22Rv1 (cell line): ENCODE data around the gene NDOR1.

ENCODE experiments used
- H3K27ac ChIP-seq: fragments of 450-650 bp; 2 replicates; pipeline ENCODE4 v1.5.1; 2017
- CTCF ChIP-seq: fragments of 450-650 bp; IDR thresholded peaks from 2 replicates; pipeline ENCODE4 v1.5.1; 2017; ENCODE audit warnings: mild to moderate bottlenecking
- ZFX ChIP-seq: fragments of 450-650 bp; IDR thresholded peaks from 2 replicates; pipeline ENCODE4 v1.6.1; 2017; ENCODE audit warnings: antibody characterized with exemption, borderline replicate concordance

Gene NDOR1

DNA sequence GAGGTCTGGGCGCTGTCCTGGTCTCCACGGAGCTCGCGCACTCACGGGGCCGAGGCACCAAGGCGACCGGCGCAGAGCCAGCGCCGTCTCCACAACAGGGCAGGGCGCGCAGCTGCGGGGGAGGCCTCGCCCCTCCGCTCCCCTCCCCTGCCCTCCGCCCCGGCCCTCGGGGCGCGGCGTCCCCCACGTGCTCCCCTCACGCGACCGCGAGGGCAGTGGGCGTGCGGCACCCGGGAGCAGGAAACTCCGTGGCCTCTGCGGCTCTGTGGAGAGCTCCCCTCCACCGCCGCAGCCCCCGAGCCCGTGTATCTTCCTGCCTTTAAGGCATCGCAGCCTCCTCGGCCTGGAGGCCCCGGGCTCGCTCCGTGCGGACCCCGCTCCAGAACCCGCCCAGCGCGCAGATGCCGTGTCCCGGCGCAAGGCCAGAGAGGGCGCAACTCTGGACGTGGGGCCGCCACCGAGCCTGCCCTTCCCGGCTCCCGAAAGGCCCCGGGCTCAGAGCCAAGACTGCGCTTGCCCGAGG is 34.9 kb downstream of the NDOR1 start:
- TF ChIP-seq ZFX: no peak
- no peak; the same call in 1 of the 2 replicates for TF ChIP-seq CTCF
- H3K27ac ChIP-seq: peak overlapping the region; percentile 97

DNA sequence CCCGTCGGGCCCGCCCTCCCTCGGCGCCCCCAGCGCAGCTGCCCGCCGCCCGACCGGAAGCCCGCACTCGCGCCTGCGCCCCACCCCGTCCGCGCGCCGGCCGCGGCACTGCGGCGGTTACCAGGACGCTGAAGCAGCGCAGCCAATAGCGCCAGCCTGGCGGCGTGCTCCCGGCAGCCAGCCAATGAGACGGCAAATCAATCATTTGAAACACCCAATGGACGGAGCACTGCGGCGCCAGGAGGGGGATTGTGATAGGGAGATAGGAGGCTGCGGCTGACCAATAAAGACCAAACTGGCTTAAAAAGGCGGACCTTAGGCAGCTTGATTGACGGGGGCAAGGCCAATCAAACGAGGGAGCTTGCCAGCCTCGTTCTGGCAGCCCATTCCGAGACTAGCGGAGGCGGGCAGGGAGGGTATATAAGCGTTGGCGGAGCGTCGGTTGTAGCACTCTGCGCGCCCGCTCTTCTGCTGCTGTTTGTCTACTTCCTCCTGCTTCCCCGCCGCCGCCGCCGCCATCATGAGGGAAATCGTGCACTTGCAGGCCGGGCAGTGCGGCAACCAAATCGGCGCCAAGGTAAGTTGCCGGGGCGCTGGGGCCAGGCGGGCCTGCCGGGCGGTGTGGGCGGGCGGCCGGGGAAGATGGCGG is 35.5 kb downstream of the NDOR1 start, which contains the start of gene TUBB4B:
TUBB4B (plus strand) TSS at position 447 of the 649 bp plus-strand sequence; CDS start at position 521, 74 bp downstream.
- peak within 1 kb of the TSS; percentile 97 for H3K27ac ChIP-seq
- TF ChIP-seq ZFX (no peak), CTCF (no peak)

GRCh38 chr9:137241490-137242268 is 36.2 kb downstream of the NDOR1 start:
- H3K27ac ChIP-seq: peak overlapping the region; percentile 97

DNA sequence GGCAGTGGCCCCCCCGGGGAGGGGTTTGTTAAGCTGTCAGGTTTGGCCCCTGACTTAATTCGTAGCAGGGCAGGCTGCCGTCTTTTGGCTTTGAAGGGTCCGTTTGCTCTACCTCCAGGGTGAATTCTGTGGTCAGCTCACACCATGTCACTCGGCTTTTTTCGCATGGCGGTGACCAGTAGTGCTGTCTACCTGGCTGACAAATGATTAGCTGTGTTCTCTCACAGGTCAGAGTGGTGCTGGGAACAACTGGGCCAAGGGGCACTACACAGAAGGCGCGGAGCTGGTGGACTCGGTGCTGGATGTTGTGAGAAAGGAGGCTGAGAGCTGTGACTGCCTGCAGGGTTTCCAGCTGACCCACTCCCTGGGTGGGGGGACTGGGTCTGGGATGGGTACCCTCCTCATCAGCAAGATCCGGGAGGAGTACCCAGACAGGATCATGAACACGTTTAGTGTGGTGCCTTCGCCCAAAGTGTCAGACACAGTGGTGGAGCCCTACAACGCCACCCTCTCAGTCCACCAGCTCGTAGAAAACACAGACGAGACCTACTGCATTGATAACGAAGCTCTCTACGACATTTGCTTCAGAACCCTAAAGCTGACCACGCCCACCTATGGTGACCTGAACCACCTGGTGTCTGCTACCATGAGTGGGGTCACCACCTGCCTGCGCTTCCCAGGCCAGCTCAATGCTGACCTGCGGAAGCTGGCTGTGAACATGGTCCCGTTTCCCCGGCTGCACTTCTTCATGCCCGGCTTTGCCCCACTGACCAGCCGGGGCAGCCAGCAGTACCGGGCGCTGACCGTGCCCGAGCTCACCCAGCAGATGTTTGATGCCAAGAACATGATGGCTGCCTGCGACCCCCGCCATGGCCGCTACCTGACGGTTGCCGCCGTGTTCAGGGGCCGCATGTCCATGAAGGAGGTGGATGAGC is 37.0 kb downstream of the NDOR1 start:
- H3K27ac ChIP-seq: peak overlapping the region; percentile 97
- TF ChIP-seq ZFX (no peak), CTCF (no peak)

More at GRCh38 chr9:137241490-137242268, 36.2 kb downstream of the NDOR1 start:
- TF ChIP-seq CTCF (no peak), ZFX (no peak)

GRCh38 chr9:137243266-137243625 is 37.7 kb downstream of the NDOR1 start:
- H3K27ac ChIP-seq: peak overlapping the region; percentile 97

- peak overlapping the region; percentile 97 for H3K27ac ChIP-seq
- TF ChIP-seq CTCF (no peak), ZFX (no peak)
These were observed 38.4 kb downstream of the NDOR1 start for GRCh38 chr9:137243626-137244485.
